ENCODE results near the gene PPP1R12B.
"Not testable (repeated sequence)": the region's sequence is repeated elsewhere in the genome, so short reads cannot be mapped to it uniquely, and the experiment has no call there.

Gene PPP1R12B

GRCh38 chr1:202349206-202349928 is 868 bp downstream of the PPP1R12B start:
- no peak for DNase-seq (ENCODE audit: low read depth)

DNA sequence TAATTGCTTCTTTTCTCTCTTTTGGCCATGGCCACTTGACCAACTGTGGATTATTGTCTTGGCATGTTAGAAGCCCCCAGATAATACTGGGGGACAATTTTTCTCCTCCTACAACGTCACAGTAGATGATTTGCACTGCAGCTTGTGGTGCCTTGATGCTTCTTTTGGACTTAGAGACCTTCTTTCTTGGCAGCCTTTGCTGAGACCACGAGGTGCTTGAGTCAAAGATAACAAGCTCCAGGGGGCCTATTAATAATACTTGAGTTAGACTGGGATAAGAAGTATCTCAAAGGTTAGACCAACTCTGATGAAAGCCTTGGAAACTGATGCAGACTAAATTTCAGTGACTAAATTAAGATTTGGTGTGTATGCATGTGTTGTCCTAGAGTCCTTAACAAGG is 3.2 kb downstream of the PPP1R12B start:
- DNase-seq (ENCODE audit: low read depth) = no peak

- not testable (repeated sequence) for DNase-seq (ENCODE audit: low read depth)
Measured at GRCh38 chr1:202352583-202353197, 4.2 kb downstream of the PPP1R12B start.

DNA sequence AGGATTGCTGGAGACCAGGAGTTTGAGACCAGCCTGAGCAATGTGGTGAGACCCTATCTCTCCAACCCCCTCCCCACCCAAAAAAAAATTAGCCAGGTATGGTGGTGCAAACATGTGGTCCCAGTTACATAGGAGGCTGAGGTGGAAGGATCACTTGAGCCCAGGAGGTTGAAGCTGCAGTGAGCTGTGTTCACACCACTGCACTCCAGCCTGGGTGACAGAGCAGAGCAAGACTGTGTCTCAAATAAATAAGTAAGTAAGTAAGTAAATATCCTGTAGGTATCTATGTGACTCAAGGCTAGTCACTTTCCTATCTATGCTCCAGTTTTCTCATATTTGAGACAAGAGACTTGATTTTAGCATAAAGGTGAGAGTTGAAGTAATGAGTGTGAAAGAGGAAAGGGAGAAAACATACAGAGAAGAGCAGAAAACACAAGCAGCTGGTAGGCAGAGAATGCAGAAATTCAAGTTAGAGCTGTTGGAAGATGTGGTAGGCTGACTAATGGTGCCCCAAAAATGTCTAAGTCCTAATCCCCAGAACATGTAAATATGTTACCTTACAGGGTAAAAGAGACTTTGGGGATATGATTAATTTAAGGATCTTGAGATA is 7.5 kb downstream of the PPP1R12B start:
- DNase-seq (ENCODE audit: low read depth) = no peak

GRCh38 chr1:202357506-202357905 is 9.0 kb downstream of the PPP1R12B start:
- no peak for DNase-seq (ENCODE audit: low read depth)

DNA sequence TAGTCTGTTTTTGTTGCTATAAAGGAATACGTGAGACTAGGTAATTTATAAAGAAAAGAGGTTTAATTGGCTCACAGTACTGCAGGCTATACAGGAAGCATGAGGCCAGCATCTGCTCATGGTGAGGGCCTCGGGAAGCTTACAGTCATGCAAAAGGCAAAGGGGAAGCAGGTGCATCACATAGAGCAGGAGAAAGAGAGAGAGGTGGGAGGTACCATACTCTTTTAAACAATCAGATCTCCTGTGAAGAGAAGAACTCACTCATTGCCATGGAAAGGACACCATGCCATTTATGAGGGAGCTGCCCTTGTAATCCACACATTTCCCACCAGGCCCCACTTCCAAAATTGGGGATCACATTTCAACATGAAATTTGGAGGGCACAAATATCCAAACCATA is 12.7 kb downstream of the PPP1R12B start:
- DNase-seq (ENCODE audit: low read depth) = no peak

GRCh38 chr1:202361701-202362100 is 13.2 kb downstream of the PPP1R12B start:
- DNase-seq (ENCODE audit: low read depth) = no peak

DNA sequence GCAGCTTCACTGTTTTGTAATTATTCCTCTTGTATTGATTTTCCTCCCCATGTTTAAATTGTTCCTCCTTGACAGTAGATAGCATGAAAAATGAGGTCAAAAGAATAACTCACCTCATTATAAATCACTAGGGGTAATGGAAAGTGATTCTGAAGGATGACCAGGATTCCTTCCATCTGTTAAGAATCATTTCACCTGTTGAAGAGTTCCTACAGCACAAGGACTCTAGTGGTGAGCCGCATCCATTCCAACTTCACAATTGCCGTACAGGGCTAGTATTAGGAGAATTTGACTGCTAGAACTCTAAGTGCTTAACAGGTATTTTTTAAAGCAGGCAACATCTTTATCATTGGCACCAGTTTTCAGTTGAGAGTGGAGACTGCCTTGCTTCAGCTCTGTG is 13.7 kb downstream of the PPP1R12B start:
- DNase-seq (ENCODE audit: low read depth) = no peak

DNA sequence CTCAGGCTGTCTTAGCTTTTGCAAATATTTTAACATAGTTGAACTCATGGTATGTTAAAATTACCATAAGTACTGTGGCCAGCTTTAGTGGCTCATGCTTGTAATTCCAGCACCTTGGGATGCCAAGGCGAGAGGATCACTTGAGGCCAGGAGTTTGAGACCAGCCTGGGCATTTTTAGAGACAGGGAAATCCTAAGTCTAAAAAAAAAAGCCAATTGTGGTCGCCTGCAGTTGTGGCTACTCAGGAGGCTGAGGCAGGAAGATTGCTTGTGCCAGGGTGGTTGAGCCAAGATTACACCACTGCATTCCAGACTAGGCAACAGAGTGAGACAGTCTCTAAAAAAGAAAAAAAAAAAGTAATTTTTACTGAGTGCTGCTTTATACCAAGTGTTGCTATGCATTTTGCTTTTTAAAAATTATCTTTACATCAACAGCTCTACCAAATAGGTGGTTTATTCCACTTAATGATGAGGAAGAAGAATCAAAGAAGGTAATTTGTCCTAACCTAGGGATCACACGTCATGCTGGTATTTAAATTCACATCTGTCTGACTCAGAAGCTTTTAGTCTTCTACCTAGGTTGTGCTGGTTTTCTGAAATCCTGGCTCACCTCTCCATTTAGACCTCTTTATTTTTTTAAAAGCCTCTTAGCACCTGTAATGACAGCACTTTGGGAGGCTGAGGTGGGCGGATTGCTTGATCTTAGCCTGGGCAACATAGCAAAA is 16.8 kb downstream of the PPP1R12B start:
- no peak for DNase-seq (ENCODE audit: low read depth)

GRCh38 chr1:202367271-202367670 is 18.8 kb downstream of the PPP1R12B start:
- DNase-seq (ENCODE audit: low read depth) = no peak

- DNase-seq (ENCODE audit: low read depth) = not testable (repeated sequence)
Measured at GRCh38 chr1:202370906-202371305, 22.4 kb downstream of the PPP1R12B start.

- no peak for DNase-seq (ENCODE audit: low read depth)
Measured at GRCh38 chr1:202374099-202374498, 25.6 kb downstream of the PPP1R12B start.

GRCh38 chr1:202375175-202375574 is 26.7 kb downstream of the PPP1R12B start:
- DNase-seq (ENCODE audit: low read depth) = not testable (repeated sequence)

DNA sequence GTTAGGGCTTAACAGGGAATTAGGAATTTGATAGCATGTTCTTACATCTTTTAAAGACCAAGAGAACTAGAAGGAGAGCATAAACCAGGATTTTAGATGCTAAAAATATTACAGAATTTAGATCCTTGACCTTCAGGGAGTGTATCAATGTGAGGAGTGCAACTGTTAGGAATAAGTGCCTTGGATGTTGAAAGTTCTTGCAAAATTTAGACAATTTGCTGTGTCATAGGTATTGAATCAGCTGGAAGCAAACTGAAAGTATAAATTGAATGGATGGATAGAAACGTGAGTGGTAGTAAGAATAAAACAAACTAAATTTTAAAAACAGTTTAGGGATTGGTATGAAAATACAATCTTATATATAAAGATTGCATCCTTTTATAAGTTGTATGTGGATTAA is 27.7 kb downstream of the PPP1R12B start:
- DNase-seq (ENCODE audit: low read depth) = no peak

- DNase-seq (ENCODE audit: low read depth) = not testable (repeated sequence)
Measured at GRCh38 chr1:202379884-202380529, 31.5 kb downstream of the PPP1R12B start.

GRCh38 chr1:202380535-202380934 is 32.0 kb downstream of the PPP1R12B start:
- DNase-seq (ENCODE audit: low read depth) = not testable (repeated sequence)

GRCh38 chr1:202381867-202382266 is 33.4 kb downstream of the PPP1R12B start:
- not testable (repeated sequence) for DNase-seq (ENCODE audit: low read depth)

GRCh38 chr1:202395831-202396230 is 47.3 kb downstream of the PPP1R12B start:
- not testable (repeated sequence) for DNase-seq (ENCODE audit: low read depth)

GRCh38 chr1:202397256-202397655 is 48.8 kb downstream of the PPP1R12B start:
- no peak for DNase-seq (ENCODE audit: low read depth)

GRCh38 chr1:202398439-202398838 is 49.9 kb downstream of the PPP1R12B start:
- DNase-seq (ENCODE audit: low read depth) = not testable (repeated sequence)

GRCh38 chr1:202401771-202402170 is 53.3 kb downstream of the PPP1R12B start:
- DNase-seq (ENCODE audit: low read depth) = not testable (repeated sequence)

GRCh38 chr1:202403381-202403780 is 54.9 kb downstream of the PPP1R12B start:
- not testable (repeated sequence) for DNase-seq (ENCODE audit: low read depth)

All from activated T-cell treated with anti-CD3 and anti-CD28 coated beads for 1 hour (primary cell).